ENCODE results near the gene IKZF3. TPM values are rescaled to one million over a fixed set of nuclear protein-coding genes. Genes with fewer than 3 reads are reported as not detected.

IKZF3 gene
- total and polyA plus RNA-seq, 10 of the 15 experiments (the other 5 are each of a cell fraction or from before 2014, with no cell fraction given), result 5.5 to 98.2 (median 47.6) TPM

DNA sequence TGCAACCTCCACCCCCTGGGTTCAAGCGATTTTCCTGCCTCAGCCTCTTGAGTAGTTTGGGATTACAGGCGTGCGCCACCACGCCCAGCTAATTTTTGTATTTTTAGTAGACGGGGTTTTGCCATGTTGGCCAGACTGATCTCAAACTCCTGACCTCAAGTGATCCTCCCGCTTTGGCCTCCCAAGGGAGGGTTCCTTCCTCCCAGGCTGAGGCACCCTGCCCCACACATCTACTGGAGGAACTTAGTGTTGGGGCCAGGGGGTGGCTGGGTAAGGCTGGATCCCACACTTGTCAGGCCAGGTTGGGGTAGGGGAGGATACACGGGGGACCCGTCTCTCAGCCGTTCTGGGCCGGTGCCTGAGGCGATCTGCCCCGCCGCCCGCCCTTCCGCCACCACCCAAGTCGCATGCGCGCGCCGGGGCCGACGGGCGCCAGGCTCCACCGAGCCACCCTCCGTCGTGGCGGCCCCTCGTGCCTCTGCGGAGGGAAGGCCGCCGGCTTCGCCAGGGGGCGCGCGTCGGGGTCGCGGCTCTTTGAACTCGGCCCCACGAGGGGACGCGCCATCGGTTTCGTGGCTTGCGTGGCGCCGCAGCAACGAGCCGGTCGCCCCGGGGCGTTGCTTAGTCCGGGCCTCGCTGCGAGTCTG, 110.5 kb downstream of the IKZF3 start:
- CTCF ChIA-PET, result interaction anchor here (0.6 to 5.0 kb wide), 20 partner anchors 9 to 547 kb away, joined by 3 to 39 read pairs (median 4); partner anchors contain the start of genes MIEN1 and PGAP3
- intact Hi-C loops (cut with micrococcal nuclease; ENCODE audit: unreplicated experiment), result loop anchor here (1.0 to 5.0 kb wide), 3 partner anchors 23 to 131 kb away; partner anchors contain the start of genes MIEN1 and STARD3
- Histone ChIP-seq H2AFZ (ENCODE audit: control insufficient read depth, low read depth, low read length) (peak overlapping the region; percentile 93), H3K27ac (ENCODE audit: control insufficient read depth, insufficient read depth) (peak overlapping the region; percentile 96), H3K9me3 (replicated peaks; ENCODE audit: control insufficient read depth, insufficient read depth, low read length) (no peaks in the 10 kb centered on the region), H3K79me2 (ENCODE audit: control insufficient read depth, insufficient read depth, low read length) (peaks cover 21% of the 10 kb centered on the region), H3K4me1 (ENCODE audit: control insufficient read depth, insufficient read depth, low read length) (peaks cover 46% of the 10 kb centered on the region), H3K27me3 (replicated peaks in 1 of 2; ENCODE audit: control insufficient read depth in 2 of 2, insufficient read depth in 2 of 2, low read length in 1 of 2) (no peaks in the 10 kb centered on the region), H3K4me2 (ENCODE audit: control insufficient read depth, insufficient read depth) (peak overlapping the region; percentile 86), H3K9ac (ENCODE audit: control insufficient read depth, insufficient read depth, low read length) (peak overlapping the region; percentile 89), H3K4me3 (peak overlapping the region; percentile 64), H4K20me1 (ENCODE audit: control insufficient read depth, insufficient read depth) (no peaks in the 10 kb centered on the region), H3K36me3 (ENCODE audit: control insufficient read depth in 2 of 2, insufficient read depth in 2 of 2, low read length in 1 of 2) (no peaks in the 10 kb centered on the region)
- no TSS peak for BruUV-seq (replicated peaks)
- WGBS (ENCODE audit: insufficient coverage, insufficient replicate concordance, low lambda C conversion rate, missing lambda C conversion rate), result 1% methylated on average over 55 of the region's 55 CpGs
- DNase-seq (ENCODE audit: low read depth, low spot score) (no peak), ATAC-seq (peak; percentile 49), FAIRE-seq (no peak)
- SMC1A ChIA-PET (ENCODE audit: uncharacterized antibody, unreplicated experiment), result interaction anchor here (1.0 to 1.9 kb wide), 8 partner anchors 22 to 132 kb away, joined by 3 to 9 read pairs (median 5); partner anchors contain the start of gene MIEN1
- RAD21 ChIA-PET (ENCODE audit: unreplicated experiment), result interaction anchor here (0.7 to 3.7 kb wide), 8 partner anchors 19 to 601 kb away, joined by 3 to 57 read pairs (median 8); partner anchors contain the start of gene MIEN1
- in situ Hi-C loops (cut with MboI), result loop anchor here (5.0 kb wide), 1 partner anchor 131 kb away; no protein-coding TSS in a partner anchor
- POLR2A ChIA-PET, result interaction anchor here (0.6 kb wide), 1 partner anchor 220 kb away, joined by 11 read pairs; no protein-coding TSS in a partner anchor
- TF ChIP-seq RCOR1 (conservative IDR thresholded peaks at IDR 0.05; ENCODE audit: low read depth, low read length) (no peak), NR2C1 (IDR thresholded peaks at IDR 0.05) (peak; percentile 52), ZNF687 (IDR thresholded peaks at IDR 0.05) (peak; percentile 96), BCL11A (IDR thresholded peaks at IDR 0.05; ENCODE audit: low read depth, low read length) (no peak), ESRRA (IDR thresholded peaks at IDR 0.05; ENCODE audit: low read length) (no peak), BCLAF1 (IDR thresholded peaks at IDR 0.05) (no peak), ASH2L (IDR thresholded peaks at IDR 0.05; ENCODE audit: borderline replicate concordance, low read depth) (no peak), SRF (IDR thresholded peaks at IDR 0.05; ENCODE audit: low read depth in 2 of 2, low read length in 2 of 2) (0 out of 4 replicates have a peak, but pooled peaks of 1 of the 2 experiments have one; percentile 5), NR2F1 (conservative IDR thresholded peaks at IDR 0.05) (peak; percentile 65), RB1 (IDR thresholded peaks at IDR 0.05; ENCODE audit: borderline replicate concordance) (peak; percentile 77; the same call in 1 of the 2 replicates), CHD2 (IDR thresholded peaks at IDR 0.05; ENCODE audit: borderline replicate concordance, low read depth, low read length) (no peak)
- TF ChIP-seq, protein P1, sequence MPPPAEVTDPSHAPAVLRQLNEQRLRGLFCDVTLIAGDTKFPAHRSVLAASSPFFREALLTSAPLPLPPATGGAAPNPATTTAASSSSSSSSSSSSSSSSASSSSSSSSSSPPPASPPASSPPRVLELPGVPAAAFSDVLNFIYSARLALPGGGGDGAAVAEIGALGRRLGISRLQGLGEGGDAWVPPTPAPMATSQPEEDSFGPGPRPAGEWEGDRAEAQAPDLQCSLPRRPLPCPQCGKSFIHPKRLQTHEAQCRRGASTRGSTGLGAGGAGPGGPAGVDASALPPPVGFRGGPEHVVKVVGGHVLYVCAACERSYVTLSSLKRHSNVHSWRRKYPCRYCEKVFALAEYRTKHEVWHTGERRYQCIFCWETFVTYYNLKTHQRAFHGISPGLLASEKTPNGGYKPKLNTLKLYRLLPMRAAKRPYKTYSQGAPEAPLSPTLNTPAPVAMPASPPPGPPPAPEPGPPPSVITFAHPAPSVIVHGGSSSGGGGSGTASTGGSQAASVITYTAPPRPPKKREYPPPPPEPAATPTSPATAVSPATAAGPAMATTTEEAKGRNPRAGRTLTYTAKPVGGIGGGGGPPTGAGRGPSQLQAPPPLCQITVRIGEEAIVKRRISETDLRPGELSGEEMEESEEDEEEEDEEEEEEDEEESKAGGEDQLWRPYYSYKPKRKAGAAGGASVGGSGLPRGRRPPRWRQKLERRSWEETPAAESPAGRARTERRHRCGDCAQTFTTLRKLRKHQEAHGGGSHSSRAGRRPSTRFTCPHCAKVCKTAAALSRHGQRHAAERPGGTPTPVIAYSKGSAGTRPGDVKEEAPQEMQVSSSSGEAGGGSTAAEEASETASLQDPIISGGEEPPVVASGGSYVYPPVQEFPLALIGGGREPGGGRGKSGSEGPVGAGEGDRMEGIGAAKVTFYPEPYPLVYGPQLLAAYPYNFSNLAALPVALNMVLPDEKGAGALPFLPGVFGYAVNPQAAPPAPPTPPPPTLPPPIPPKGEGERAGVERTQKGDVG (CRISPR knock-in tag; IDR thresholded peaks at IDR 0.05), result peak; percentile 67; the same call in 1 of the 2 replicates
